GM19395 (cell line): Measurements from ENCODE around the gene SLIT3.
"Not testable (repeated sequence)": the region's sequence is repeated elsewhere in the genome, so short reads cannot be mapped to it uniquely, and the experiment has no call there.

ENCODE experiments used
- ATAC-seq: cut with Tn5 transposase; IDR thresholded peaks from one replicate; pipeline ENCODE4 v1.9.1; 2021; ENCODE audit warnings: mild to moderate bottlenecking, moderate library complexity; ENCODE audit not compliant: unreplicated experiment

SLIT3 gene

DNA sequence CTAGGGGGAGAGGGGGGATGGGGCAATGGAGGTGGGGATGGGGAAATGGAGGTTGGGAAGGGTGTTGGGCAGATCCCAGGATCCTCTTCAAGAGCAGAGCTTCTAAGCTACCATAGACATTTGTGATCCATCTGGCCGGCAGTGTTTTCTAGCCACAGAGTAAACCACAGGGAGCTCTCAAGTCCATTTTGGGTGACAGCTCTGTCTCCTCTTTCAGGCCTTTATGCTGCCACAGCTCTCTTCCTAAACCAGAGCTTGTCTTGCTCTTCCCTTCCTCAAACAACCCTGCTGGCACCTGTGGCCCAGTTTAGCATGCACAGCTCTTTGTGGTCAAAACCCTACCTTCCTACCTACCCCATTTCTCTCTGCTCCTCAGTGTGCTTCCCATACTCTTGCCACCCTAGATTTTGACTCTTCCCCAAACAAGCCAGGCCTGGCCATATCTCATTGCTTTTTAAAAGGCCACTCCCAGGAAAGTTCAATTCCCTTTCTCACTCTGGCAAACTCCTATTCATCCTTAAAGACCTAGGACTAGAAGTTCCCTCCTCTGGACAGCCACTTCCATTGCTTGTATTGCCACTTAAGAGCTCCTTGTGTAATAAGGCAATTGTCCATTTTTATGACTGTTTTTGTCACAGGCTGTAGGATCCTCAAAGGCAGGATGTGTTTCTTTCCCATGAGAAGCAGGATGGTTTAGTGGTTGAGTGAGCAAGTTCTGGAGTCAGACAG is 637.5 kb downstream of the SLIT3 start:
- ATAC-seq: no peak

DNA sequence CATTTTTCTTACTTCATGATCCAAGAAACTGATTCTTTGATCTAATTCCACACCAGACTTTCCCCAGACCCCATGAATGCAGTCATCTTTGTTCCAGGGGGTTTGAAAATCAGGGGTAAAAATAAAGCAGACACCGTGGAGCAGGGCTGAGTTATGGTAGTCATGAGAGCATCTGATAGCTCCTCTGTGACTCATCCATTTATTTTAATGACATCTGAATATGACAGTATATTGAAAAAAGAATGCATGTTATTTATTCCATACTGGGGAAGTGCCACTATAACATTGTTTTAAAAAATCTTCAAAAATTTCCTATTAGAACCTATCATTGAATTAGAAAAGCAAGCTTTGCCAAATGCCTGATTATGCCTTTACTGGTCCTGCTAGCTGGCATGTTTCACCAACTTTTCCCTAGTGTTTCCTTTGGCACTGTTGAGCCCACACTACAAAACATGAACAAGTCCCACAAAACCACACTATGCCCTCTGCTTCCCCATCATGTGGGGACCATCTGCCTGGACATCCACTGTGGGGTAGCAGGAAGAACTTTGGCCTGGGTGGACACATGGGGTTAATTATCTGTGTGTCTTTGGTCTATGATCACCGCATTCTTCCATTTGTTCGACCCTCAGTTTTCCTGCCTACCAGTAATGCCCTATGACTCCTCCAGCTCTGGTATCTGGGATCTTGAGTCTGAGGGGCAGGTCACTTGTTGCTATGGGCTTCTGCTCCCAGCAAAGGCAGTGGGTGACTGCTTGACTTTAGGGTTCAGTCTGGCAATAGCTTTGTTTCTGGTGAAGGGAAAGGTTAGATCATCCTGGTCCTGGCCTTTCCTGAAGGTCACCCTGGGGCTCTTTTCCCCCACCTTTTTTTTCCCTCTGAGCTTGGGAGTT is 639.1 kb downstream of the SLIT3 start:
- no peak for ATAC-seq

DNA sequence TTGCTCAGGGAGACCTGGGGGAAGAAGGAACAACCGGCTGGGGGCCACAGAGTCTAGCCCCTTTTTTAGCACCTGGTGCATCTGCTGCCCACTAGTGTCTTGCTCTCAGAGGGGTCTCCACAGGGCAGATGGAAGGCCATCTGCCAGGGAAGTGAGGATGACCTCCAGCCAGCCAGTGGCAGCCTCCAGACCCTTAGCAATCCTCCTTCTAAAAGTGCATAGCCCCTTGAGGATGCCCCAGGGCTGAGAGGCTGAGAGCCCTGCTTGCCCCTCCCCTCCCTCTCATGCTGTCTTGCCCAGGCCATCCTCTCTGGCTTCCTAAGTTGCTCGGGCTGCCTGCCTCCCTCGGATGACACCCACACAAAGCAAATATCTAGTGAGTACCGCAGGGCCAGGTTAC is 640.2 kb downstream of the SLIT3 start:
- no peak for ATAC-seq

DNA sequence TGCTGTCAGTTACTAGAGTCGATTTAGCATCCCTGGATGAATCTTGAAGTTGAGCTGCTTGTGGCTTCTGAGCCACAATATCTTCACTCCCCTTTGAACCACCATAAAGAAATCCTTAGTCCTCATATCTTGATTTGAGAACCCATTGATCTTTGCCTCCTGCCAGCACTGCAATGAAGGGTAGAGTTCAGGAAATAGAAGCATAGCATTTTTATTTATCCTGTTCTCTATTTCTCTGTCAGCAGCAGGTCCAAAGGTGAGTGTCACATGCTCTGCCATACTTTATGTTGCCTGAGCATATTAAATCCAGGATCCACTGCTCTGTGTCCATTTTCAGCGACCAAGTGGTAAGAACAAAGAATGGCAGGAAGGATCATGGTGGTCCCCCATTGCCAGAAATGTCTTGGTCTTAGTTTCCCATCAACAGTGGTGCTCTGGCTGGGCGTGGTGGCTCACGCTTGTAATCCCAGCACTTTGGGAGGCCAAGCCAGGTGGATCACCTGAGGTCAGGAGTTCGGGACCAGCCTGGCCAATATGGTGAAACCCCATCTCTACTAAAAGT is 641.6 kb downstream of the SLIT3 start:
- no peak for ATAC-seq

DNA sequence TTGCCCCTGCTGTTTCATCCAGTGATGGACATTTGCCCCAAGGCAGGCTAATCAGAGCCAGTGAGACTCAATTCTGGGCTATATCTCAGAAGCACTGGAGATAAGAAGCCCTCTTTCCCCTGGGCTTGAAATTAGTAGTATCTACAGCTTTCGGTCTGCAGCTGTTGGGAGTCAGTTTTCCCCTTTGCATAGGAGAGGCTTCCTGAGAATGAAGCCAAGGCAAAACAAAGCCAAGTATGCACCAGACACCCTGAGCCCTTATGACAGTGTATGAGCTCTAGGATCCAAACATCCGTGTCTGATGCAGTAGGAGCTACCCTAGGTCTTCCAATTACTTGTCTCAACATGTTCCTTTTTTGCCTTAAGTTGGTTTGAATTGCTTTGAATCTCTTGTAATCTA is 642.5 kb downstream of the SLIT3 start:
- no peak for ATAC-seq

DNA sequence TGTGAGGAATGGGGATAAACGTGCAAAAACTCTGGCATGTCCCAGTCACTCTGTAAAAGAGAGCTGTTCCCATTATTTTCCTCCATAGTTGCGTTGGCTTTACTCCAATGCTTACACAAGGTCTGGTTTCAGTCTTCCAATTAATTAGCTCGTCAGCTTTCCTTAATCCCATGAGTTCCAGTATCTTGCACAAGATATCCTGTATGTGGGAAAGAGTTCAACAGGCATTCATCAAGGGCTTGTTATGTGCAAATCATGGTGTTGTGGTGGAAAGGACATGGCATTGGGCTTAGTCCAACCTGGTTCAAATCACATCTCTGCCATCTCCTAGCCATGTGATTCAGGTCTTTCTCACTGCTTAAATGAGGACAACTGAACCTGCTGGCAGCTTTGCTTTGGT is 644.3 kb downstream of the SLIT3 start:
- no peak for ATAC-seq

DNA sequence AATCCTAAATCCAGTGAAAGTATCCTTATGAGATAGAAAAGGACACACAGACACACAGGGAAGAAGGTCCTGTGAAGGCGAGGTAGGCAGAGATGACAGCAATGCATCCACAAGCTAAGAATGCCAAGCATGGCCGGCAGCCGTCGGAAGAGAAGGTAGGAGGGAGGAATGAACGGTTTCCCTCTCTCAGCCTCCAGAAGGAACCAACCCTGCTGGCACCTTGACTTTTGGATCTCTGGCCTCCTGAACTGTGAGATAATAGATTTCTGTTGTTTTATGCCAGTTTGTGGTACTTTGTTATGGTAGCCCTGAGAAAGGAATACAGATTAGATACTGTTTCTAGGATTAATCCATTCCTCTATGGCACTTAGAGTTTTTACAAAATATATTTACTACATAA is 645.6 kb downstream of the SLIT3 start:
- ATAC-seq: no peak

DNA sequence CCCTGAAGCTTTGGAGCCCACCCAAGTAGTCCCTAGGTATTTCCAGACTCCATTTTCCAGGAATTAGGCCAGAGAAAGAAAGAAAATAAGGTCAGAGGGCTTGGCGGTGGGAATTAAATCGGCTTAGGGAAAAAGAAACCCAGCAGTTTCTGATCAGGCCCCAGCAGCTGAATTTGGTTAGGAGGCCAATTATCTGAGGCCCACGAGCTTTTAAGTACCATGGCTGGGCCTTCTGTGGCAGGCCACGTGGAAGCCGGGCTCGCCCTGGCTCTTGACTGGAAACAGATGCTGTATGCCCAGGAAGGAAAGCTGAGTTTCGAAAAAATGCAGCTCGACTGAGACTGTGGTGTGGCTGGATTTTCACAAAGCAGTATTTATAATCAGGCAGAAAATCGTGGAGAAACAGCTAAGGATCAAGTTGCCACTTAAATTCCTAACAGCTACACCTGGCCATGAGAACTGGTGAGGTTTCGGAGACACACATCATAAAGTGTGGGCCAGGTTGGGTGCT is 646.7 kb downstream of the SLIT3 start:
- ATAC-seq: no peak

DNA sequence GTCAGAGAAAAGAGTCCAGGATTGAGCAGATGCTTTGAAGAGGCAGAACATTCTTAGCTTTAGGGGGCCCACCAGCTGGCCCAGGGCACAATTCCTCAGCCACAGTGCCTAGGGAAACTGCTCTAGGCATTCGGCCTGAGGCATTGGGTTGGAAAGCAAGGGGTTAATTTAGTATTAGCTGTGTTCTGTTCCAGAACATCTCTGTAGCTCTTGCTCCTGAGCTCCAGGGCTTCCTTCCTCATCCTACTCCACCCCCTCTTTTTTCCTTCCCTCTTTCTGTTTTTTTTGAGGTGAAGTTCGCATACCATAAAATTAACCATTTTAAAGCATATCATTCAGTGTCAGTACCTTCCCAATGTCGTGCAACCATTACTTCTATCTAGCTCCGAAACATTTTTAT is 647.3 kb downstream of the SLIT3 start:
- ATAC-seq: no peak

DNA sequence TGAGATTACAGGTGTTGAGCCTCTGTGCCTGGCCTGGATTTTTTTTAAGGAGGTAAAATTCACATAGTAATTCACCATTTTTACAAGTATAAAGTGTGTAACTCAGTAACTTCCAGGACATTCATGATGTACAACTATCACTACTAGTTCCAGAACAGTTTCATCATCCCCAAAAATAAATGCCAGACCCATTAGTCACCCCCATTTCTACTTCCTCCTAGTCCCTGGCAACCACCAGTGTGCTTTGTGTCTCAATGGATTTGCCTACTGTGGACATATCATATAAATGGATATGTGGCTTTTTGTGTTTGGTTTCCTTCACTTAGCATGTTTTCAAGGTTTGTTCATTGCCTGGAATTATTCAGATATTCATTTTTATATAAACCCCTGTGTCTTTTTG is 649.3 kb downstream of the SLIT3 start:
- no peak for ATAC-seq

DNA sequence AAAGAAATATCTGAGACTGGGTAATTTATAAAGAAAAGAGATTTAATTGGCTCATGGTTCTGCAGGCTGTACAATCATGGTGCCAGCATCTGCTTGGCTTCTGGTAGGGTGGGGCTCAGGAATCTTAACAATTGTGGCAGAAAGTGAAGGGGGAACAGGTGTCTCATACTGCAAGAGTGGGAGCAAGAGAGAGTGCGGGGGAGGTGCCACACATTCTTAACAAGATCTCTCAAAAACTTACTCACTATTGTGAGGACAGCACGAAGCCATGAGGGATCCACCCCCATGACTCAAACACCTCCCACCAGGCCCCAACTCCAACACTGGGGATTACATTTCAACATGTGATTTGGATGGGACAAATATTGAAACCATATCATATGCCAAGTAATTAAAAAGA is 651.6 kb downstream of the SLIT3 start:
- no peak for ATAC-seq

DNA sequence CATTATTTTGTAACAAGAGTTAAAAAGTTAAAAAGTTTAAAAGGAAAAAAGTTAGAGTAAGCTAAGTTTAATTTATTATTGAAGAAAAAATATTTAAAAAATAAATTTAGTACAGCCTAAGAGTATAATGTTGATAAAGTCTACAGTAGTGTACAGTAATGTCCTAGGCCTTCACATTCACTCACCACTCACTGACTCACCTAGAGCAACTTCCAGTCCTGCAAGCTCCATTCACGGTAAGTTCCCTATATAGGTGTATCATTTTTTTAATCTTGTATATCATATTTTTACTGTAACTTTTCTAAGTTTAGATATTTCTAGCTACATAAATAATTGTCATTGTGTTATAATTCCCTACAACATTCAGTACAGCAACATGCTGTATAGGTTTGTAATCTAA is 652.4 kb downstream of the SLIT3 start:
- ATAC-seq: no peak

DNA sequence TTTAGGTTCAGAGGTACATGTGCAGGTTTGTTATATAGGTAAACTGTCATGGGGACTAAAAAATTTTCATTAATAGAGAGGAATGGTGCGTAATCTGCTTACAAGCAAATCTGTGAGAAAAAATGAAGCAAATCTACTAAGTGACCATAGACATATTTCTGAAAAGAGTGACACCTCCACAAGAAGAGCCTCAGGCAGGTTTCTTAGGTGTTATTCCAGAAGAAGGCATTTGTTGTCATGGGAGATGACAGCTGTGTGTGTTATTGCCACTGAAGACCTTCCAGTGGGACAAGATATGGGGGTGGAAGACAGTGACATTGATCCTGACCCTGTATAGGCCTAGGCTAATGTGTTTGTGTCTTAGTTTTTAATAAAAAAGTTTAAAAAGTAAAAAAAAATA is 652.9 kb downstream of the SLIT3 start:
- no peak for ATAC-seq

DNA sequence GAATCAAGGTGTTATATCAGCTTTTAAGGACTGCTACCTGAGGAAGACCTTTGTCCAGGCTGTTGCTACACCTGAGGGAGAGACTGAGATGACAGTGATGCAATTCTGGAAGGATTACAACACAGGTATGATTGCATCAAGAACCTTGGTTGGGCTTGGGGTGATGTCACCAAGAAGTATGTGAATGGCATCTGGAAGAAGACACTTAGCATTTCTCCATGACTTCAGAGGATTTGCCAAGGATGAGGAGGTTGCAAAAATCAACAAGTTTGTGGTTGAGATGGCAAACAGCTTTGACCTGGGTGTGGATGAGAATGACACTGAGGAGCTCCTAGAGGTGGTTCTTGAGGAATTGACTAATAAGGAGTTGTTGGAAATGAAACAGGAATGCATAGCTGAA is 653.9 kb downstream of the SLIT3 start:
- no peak for ATAC-seq

DNA sequence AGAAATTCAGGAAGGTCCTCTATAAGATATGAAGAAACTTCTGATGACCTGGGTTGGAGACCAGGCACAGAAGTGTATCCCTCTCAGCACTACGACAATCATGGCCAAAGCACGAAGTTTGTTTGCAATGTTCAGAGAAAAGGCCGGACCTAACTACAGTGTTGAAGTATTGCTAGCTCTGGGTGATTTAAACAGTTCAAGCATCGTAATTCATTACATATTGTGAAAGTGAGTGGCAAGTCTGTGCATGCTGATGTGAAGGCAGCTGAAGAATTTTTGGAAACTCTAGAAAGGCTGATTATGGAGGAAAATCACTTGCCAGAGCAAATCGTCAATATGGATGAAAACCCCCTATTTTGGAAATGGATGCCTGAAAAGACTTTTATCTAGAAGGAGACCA is 654.6 kb downstream of the SLIT3 start:
- no peak for ATAC-seq

DNA sequence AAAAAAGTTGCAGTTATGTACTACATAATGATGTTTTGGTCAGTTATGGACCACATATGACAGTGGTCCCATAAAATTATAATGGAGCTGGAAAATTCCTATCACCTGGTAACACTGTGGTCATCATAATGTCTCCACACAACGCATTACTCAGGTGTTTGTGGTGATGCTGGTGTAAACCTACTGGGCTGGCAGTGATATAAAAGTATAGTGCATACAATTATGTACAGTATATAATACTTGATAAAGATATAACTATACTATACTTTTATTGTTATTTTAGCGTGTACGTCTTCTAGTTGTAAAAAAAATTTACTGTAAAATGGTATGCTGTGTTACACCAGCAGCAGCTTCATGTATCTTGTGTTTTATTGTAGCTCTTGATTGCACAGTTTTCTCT is 655.7 kb downstream of the SLIT3 start:
- no peak for ATAC-seq

DNA sequence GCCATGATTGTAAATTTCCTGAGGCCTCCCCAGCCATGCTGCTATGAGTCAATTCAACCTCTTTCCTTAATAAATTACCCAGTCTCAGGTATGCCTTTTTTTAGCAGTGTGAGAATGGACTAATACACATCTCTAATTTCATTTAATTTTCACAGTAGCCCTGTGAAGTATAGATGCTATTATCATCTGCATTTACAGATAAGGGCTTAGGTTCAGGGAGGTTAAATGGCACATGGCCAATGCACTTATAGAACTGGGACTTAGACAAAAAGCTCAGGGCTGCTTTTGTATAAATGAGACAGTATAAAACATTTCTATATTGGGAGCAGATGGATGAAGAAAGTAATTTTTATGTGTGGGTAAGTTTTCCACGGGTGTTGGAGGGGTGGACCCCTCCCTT is 658.9 kb downstream of the SLIT3 start:
- ATAC-seq: no peak

DNA sequence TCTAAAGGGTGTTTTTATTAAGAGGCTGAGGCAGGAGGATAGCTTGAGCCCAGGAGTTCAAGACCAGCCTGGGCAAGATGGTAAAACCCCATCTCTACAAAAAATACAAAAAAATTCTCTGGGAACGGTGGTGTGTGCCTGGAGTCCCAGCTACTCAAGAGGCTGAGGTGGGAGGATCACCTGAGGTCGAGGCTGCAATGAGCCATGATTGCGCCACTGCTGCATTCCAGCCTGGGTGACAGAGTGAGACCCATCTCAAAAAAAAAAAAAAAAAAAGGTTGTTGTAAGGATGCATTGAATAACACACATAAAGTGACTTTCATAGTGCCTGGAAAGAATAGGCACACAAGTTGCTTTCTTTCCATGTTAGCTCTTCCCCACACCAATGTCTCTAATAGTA is 662.1 kb downstream of the SLIT3 start:
- ATAC-seq: not testable (repeated sequence)

DNA sequence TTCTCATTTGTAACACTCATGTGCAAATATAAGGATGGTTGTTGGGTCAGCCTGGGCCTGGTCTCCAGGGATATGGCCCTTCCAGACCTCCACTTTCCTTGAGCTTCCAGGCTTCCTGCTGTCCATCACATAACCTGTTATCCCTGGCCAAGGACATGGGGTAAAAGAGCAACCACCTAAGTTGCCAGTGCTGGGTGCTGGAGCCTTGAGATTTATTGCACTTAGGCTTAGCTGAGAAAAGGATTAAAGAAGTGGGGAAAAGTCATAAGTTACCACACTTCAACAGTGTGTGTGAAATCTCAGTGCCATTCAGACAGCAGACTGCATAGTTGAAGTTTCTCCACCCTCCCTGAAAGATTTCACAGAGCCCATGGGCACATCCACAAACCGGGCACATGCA is 663.1 kb downstream of the SLIT3 start:
- no peak for ATAC-seq

DNA sequence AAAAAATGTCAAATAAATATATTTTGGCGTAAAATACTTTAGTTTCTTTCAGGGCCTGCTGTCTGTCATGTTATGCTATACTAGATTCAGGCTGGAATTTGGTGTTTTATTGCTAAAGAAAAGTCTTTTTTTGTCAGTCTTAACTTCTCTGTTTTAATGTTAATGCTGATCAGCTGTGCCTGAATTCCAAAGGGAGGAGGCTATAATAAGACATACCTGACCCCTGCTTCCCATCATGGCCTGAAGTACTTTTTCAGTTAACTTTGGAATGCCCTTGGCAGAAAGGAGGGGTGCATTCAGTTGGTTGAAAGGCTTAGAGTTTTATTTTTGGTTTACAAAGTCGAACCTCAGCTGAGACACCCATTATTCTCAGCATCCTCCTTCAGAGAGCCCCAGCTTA is 663.7 kb downstream of the SLIT3 start:
- no peak for ATAC-seq

DNA sequence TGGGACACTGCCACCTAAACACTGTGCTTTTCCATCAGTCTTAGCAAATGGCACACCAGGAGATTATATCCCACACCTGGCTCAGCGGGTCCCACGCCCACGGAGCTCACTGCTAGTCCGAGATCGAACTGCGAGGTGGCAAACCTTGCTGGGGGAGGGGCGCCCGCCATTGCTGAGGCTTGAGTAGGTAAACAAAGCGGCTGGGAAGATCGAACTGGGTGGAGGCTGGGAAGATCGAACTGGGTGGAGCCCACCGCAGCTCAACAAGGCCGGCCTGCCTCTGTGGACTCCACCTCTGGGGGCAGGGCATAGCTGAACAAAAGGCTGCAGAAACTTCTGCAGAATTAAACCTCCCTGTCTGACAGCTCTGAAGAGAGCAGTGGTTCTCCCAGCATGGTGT is 670.0 kb downstream of the SLIT3 start:
- not testable (repeated sequence) for ATAC-seq

DNA sequence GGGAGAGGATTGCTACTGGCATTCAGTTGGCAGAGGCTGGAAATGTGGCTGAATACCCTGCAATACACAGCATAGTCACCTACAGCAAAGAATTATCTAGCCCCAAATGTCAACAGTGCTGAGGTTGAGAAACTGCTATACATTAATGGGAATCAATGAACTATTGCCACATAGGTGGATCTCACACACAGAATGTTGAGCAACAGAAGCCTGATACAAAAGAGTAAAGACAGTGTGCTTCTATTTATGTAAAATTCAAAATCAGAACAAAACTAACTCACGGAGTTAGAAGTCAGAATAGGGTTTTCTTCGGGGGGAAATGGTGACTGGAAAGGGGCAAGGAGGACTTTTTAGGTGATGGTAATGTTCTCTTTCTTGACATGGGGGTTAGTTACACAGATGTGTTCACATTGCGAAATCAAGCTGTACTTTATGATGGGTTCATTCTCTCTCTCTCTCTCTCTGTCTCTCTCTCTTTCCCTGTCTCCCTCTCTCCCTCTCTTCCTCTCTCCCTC is 676.0 kb downstream of the SLIT3 start:
- ATAC-seq: no peak
